Fibroblast of skin of left quadriceps (primary cell): ENCODE data around the gene EVA1A.
"Not testable (repeated sequence)": the region's sequence is repeated elsewhere in the genome, so short reads cannot be mapped to it uniquely, and the experiment has no call there.

Source experiments
- DNase-seq, 2 experiments: peaks; one replicate each; pipeline ENCODE4 v3.0.0-alpha.2; 2013; ENCODE audit warnings: low read depth in 2 of 2

EVA1A gene

DNA sequence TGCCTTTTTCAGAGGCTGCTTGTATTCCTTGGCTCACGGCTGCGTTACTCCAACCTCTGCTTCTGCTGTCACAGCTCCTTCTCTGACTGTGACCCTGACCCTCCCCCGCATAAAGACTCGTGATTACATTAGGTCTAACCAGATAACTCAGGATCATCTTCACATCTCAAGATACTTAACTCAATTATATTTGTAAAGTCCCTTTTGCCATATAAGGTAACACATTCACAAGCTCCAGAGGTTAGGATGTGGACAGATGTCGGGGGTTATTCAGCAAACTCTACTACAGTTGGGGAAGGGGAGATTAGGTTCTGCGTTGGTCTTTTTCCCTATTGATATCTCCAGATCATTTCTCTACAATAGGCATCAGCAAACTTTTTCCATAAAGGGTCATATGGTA, 76.9 kb downstream of the EVA1A start:
- no peak for DNase-seq

DNA sequence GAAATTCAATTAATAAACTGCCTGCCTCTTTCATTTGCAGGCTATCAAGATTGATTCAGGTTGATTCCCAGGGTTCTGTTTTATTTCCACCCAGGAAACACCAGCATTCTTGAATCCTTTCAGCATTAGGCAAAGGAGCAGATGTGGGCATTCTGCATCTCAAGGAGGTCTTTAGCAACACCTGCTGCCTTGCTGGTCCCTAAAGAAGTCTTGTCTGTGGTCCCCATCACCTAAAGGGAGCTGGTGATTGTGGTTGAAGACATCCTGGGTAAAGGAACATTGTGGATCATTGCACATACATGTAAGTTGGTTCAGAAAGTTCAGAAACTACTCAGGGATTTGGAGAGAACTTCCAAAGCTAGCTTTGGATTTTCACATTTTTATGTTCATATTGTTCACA, 78.3 kb downstream of the EVA1A start:
- DNase-seq = no peak

DNA sequence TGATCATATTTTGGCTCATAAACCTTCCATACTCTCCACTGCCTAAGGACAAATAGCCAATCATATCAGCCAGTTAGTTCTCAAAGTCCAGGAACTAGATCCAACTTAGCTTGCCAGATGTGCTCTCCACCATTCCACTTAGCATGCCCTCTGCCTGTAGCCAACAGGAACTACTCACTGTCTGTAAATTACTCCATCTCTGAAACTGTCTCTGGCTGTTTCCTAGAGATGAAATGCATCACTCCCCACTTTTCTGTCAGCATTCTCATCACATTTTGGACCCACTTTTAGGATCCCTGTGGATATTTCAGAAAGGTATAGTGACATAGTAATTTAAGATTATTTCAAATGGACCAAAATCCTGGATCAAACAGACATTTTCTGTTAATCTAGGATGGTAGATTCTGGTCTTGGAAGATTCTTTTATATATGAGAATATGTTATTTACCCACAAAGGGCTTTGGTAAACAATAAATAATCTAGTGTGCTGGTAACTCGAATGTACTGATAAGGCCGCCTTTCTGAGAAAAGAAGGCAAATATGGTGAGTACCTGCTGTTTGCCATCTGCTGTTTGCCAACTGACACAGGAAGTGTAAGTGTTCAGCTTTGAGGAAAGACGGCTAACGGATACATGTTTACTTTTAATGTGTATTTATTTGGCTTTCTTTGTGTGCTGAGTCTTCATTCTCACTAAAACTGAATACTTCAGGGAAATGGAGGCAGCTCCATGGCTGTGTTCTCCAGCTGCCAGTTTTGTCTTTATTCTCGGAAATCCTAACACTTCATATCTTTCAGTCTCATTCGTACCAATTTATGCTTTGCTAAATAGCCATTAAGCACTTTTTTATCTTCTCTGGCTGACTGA, 79.5 kb downstream of the EVA1A start:
- DNase-seq = no peak

DNA sequence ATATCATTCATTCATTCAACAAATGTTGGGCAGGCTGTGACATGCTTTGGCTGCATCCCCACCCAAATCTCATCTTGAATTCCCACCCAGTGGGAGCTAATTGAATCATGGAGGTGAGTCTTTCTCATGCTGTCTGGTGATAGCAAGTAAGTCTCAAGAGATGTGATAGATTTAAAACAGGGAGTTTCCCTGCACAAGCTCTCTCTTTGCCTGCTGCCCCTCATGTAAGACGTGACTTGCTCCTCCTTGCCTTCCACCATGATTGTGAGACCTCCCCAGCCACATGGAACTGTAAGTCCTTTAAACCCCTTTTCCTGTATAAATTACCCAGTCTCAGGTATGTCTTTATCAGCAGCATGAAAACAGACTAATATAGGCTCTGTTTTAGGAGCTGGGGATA, 83.0 kb downstream of the EVA1A start:
- not testable (repeated sequence) for DNase-seq

DNA sequence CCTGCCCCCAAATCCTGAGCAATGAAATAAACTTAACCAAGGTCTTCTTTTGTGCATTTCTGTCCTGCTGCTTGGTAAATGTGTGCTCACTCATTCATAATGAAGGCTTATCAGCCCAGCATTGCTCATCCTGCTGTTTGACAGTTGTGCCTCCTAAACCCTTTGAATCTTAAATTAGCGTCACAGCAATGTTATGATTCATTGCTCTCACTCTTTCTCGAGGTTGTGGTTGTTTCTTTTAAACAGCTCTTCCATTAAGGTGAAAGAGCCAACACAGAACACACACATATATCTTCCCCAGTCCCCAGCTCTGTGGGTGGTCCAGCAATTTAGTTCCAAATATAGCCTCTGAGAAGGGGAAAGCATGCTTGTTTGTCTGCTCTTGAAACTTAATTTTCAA, 84.0 kb downstream of the EVA1A start:
- peak; percentile 54 to 61 for DNase-seq

DNA sequence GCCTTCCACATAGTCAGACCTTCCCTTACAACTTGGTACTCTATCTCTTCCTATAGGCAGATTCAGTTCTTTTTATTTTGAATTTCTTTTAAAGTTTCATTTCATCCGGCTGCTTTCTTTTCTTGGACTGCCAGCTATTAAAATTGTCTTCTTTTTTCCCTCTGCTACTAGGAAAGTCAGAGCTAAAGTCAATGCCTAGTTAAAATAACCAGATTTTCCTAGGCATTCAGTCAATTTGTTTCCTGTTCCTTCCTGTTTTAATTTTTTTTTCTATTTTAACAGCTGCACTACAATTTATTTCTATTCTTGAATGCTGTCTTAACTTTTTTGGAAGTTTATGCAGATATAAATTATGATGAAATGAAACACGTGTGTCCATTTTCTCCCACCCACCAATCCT, 84.8 kb downstream of the EVA1A start:
- DNase-seq = no peak

DNA sequence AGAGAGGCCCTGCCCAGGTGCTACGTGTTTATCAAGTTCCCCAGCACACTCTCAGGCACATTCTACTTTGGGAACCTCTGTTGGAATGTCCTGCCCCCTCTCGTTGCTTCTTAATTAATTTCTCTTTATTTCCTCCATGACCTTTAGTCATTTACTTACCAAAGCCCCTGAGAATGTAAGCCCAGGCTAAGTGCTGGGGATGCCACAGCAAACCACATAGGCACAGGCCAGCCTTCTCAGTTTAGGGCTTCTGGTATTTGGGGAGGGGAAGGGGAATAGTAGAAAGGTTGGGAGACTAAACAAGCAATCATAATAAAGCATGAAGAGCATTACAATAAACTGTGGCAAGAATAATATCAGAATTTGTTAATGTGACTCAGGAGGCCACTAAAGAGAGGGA, 85.7 kb downstream of the EVA1A start:
- DNase-seq = no peak

DNA sequence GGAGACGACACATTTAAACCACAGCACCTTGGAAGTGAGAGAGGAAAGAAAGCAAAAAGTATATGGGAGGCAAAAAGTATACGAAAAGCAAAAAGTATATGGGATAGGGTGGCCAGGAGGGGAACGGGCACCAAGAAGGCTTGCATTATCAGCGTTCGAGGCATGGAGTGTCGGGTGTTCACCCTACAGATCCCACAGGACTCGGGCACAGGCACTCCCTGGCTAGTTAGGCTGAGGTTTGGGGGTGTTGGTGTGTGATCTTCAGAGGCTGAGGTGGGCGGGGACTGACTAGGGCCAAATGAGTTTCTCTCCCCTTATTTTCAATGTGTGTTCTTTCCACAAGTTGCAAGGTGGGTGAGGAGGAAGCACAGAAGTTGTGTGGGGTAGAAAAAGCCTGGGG, 86.6 kb downstream of the EVA1A start:
- DNase-seq = no peak

DNA sequence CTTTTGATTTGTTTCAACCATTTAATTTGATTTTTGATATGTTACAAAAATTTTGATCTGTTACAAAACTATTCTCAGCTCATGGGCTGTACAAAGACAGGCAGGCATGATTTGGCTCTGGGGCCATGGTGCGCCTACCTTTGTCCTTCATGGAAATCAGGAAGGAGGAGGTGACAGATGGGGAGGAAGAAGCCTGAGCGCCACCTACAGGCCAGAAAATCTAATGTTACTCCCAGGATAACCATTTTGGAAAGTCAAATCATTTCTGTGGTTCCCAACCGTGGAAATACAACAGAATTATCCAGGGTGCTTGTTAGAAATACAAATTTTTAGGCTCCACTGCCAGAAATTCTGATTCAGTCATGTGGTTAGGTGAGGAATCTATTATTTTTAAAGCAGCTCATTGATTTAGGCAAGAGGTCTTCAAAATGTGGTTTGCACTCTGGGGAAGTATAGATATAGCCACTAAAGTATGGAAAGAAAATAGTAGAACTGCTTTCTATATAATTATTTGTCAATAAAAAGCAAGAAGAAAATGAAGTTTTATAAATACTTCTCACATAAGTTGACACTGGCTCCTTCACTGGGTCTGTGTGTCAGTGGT, 93.9 kb downstream of the EVA1A start:
- DNase-seq = no peak

DNA sequence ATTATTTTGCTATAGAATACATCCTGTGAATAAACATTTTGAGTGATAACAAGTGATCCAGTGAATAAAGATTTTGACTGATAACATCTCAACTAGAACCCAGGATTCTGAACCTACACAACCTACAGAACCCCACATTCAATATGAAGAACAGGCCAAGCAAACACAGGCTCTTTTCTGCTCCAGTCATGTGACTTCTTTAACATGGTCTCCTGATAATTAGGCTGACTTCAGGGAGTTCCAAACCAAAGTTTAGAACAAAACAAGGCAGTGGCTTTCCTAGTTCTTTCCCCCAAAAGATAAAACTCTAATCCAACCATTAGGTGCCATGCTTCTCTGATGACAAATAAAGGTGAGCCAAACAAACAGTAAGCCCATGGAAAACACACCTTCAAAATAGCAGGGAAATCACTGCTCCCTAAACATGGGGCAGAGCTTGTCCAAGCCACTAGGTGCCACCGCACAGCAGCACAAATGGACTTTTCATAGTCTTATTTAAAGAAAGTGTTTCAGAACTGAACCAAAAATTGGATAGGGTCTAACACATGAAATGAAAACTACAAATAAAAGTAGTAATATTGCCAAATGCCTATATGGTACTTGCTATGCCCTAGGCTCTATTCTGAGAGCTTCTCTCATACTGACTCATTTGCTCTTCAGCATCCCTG, 95.3 kb downstream of the EVA1A start:
- no peak for DNase-seq

DNA sequence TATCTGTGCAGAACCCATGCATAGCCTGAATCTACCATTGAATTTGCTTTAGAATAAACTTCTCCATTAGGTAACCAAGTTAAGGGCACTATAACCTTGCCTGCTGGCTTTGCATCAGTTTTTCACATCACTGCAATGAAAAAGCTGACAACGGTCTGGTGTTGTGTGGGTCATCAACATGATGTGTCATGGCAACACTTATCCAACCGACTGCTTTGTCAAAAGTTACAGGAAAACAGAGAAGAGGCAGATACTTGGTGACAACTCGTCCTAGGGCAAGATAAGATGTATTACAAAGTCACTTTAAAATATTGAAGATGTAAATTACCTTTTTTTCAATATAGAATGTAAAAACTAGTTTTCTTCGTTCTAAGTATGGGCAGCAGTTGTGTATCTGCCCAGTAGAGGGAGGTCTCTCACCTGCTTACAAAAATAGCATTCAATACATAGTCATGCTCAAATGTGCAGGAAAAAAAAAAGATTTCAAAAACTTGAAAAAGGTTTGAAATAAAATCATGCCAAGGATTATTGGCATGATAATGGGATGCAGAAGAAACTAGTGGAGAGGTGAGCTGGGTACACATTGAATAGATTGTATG, 96.3 kb downstream of the EVA1A start:
- no peak for DNase-seq

DNA sequence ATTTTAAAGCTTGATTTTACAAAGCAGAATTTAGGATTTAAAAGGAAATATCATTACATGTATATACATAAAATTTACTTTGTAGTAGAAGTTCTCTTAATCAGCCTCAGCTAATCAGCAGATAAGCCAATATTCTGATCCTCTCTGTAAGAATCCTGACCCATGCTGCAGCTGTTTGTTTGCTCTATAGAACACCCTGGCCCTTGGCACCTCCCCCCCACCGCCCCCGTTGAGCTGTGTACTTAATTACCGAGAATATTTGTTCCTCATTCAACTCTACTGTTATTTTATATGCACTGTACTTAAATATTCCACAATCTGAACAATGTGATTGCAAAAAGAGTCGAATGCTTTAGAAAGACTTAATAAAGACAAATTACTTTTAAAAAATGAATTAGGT, 98.0 kb downstream of the EVA1A start:
- DNase-seq = no peak

DNA sequence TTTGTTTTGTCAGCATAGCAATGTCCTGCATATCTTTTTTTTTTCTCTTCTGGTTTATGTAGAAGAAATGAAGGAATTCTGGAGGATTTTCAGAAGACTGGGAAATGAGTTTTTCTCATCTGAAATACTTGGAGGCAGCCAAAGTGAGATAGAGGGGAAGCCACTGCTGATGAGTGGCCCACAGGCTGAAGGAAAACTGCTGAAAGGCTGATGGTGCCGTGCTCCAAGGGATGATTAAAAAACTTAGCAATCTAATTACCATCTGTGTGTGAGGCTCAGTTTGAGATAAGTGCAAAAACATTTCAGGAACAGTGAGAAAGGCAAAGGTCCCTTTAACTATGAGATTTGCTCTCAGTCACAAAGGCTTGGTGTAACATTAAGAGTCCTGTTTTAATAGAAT, 98.5 kb downstream of the EVA1A start:
- DNase-seq = no peak

DNA sequence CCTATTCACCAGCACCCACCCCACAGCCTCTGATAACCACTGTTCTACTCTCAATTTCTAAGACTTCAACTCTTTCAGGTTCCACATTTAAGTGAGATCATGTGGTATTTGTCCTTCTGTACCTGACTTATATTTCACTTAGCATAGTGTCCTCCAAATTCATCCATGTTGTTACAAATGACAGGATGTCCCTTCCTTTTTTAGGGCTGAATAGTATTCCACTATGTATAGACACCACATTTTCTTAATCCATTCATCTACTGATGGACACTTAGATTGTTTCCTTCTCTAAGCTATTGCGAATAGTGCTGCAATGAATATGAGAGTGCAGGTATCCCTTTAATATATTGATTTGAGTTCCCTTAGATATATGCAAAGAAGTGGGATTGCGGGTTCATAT, 100.1 kb downstream of the EVA1A start:
- no peak for DNase-seq

DNA sequence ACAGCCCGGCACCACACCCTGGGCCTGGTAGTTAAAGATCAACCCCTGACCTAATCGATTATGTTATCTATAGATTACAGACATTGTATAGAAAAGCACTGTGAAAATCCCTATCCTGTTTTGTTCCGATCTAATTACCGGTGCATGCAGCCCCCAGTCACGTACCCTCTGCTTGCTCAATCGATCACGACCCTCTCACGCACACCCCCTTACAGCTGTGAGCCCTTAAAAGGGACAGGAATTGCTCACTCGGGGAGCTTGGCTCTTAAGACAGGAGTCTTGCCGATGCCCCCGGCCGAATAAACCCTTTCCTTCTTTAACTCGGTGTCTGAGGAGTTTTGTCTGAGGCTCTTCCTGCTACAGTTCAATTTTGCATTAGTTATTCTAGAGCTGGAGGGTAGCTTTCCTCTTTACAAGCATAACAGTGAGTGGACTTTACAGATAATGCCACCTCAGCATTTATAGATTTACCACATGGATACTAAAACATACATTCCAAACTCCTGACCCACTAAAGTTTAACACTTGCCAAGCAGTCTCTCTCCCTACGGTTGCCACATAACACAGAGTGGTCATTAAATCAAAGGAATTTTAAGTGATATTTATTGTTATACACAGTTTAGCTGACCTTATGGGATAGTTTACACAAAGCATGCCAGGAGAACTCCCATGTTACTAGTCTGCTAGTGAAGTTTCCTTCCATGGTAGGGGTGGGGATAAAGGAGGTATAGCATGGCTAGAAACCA, 101.0 kb downstream of the EVA1A start:
- peak; percentile 74 to 78 for DNase-seq

DNA sequence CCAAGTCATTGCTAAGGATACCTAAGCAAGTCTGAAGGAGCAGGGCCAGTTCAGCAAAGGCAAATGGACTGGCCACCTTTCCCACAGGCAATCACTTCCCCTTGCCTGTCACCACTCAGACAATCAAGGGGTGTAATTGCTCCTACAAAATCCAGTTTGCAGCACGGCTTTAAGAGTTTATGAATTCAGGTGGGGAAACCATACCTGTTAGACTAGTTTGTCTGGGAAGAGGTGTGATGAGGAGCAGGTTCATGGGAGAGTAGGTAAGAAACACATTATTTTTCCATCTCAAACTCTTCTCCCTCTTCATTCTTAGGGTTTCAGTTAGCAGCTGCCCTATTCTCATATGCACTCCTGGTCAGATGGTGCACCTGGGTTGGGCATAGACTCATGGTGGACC, 102.5 kb downstream of the EVA1A start:
- no peak for DNase-seq

DNA sequence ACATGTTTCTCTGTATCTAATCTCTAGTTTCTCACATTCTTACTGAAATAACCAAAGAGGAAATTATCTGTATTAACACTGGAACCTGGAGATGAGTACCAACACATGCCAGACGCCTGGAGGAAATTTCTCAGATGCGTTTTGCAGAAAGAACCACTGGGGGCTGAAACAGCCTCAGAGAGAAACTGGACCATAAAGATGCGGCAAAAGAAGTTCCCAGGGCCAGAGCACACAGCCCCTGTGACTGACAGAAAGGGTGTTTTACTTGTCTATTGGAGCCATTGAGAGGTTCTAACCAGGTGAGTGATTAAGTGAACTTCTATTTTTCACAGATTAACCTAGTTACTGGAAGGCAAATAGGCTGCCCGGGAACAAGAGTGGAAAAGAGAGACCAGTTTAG, 103.9 kb downstream of the EVA1A start:
- DNase-seq = no peak

DNA sequence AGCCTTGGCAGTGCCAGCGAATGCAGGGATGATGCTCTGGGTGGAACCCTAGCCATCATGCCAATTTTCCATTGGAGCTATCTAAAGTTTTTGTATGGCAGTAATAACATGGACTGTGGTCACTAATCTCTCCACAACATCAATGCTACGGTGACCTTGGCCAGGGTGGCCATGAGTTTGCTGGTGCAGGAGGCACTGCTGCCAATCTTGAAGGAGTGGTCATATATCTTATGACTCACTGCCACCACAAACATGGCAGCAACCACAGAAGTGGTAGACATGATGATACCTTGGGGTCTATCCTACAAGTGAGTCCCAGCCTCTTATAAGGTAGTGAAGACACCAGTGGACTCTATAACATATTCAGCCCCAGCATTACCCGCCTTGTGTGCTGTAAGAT, 104.6 kb downstream of the EVA1A start:
- DNase-seq = no peak

DNA sequence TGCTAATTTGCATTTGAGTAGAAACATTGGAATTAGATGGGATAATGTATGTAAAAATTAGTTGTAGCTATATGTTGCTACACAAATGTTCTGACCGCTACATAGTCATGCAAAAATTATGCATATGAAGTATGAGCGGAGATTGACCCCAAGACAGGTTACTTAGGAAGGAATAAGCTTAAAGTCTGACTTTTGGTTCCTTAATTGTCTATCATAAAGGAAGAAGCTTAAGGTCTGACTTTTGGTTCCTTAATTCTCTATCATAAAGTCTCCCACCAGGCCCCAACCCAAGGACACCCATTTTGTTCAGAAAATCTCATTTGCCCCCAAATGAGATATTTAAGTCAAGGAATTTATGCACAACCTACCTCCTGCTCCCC, 106.5 kb downstream of the EVA1A start:
- DNase-seq = no peak

DNA sequence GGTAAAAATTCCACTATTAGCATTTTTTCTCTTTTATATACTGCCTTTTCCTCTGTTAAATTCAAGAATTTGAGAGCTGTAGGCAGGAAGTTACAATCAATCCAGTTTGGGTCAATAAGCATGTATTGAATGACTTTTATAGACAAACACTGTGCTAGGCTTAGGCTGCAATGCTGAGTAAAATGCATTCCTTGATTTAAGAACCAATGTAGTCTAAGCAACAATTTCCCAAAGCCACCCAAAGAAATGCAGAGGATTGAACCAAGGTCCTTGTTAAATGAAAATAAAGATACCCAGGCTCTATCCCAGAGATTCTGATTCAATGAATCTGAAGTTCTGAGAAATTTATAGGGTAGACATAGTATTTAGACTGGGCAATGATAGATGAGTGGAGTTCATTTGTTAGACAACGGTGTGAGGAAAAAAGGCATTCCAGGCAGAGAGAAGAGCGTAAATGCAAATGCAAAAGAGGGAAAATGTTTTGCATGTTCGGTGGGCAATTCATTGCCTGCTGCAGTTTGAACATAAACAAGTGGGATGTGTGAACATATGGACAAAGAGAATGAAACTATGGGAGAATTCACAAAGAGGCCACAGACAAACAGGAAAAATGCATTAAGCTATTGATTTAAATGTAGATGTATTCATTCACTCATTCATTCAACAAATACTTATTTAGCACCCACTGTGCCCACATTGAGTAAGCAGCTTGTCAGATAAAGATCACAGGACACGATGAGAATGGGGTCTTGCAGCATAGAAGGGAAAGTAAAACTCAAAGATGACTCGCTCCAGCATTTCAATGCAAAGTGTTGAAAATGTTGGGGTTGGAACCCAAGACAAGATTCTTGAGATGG, 107.1 kb downstream of the EVA1A start:
- no peak for DNase-seq

DNA sequence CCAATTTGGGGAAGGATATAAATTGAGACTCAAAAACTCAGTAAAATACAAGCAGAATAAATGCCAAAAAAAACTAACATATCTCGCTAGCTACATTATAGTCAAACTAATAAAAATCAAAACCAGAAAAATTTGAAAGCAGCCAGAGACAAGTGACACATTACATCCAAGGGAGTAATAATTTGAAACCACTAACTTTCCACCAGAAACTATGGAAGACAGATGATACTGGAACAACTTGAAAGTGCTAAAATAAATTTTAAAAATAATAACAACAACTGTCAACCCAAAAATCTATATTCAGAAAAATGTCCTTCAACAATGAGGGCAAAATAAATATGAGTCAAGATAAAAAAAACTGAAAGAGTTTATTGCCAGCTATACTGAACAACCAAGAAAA, 110.7 kb downstream of the EVA1A start:
- no peak for DNase-seq
